GM03348 (cell line): Measurements from ENCODE around the gene AKAP8.

Experiments
- DNase-seq: peaks from one replicate; pipeline ENCODE4 v3.0.0; 2012; ENCODE audit warnings: low spot score

Gene AKAP8

GRCh38 chr19:15332311-15332996 lies 47.1 kb downstream of the AKAP8 start, which contains the start of gene BRD4:
BRD4 (minus strand) TSS chr19:15332539; CDS start chr19:15273099, 59,440 bp downstream.
- DNase-seq = peak; percentile 96

- peak; percentile 83 for DNase-seq
Measured at GRCh38 chr19:15331419-15332310, 47.9 kb downstream of the AKAP8 start.

GRCh38 chr19:15330801-15331418 lies 48.7 kb downstream of the AKAP8 start:
- DNase-seq = peak; percentile 77

GRCh38 chr19:15328312-15328711 lies 51.3 kb downstream of the AKAP8 start:
- DNase-seq = no peak

- DNase-seq = no peak
Measured at GRCh38 chr19:15324791-15325519, 54.6 kb downstream of the AKAP8 start.

- peak; percentile 53 for DNase-seq
Measured at GRCh38 chr19:15323496-15324235, 55.9 kb downstream of the AKAP8 start.

- no peak for DNase-seq
Measured at GRCh38 chr19:15321739-15322138, 57.8 kb downstream of the AKAP8 start.

- DNase-seq = peak; percentile 75
Measured at GRCh38 chr19:15320116-15320515, 59.5 kb downstream of the AKAP8 start.

GRCh38 chr19:15318241-15318691 lies 61.3 kb downstream of the AKAP8 start:
- no peak for DNase-seq

- peak; percentile 71 for DNase-seq
Measured at GRCh38 chr19:15317392-15318071, 62.1 kb downstream of the AKAP8 start.

GRCh38 chr19:15316498-15316897 lies 63.1 kb downstream of the AKAP8 start:
- DNase-seq = no peak

- no peak for DNase-seq
Measured at GRCh38 chr19:15315101-15315500, 64.5 kb downstream of the AKAP8 start.

GRCh38 chr19:15313649-15314279 lies 65.8 kb downstream of the AKAP8 start:
- no peak for DNase-seq

- DNase-seq = no peak
Measured at GRCh38 chr19:15307169-15307568, 72.4 kb downstream of the AKAP8 start.

GRCh38 chr19:15305582-15306334 lies 73.8 kb downstream of the AKAP8 start:
- DNase-seq = no peak

GRCh38 chr19:15304140-15304705 lies 75.4 kb downstream of the AKAP8 start:
- DNase-seq = no peak
